Brain microvascular endothelial cell (primary cell): ENCODE data around the gene AMOTL1.

Experiments used
- DNase-seq: peaks from one replicate; pipeline ENCODE4 v3.0.0-alpha.2; 2020
- H3K27ac ChIP-seq: fragments of 250-450 bp; sonication (Bioruptor Pico); 2 replicates; pipeline ENCODE4 v1.5.1; 2020; ENCODE audit warnings: mild to moderate bottlenecking, moderate library complexity
- H3K27me3 ChIP-seq: fragments of 250-450 bp; sonication (Bioruptor Pico); replicated peaks from 2 replicates; pipeline ENCODE4 v1.5.1; 2020; ENCODE audit warnings: mild to moderate bottlenecking
- H3K36me3 ChIP-seq: fragments of 250-450 bp; sonication (Bioruptor Pico); replicated peaks from 2 replicates; pipeline ENCODE4 v1.5.1; 2020; ENCODE audit warnings: mild to moderate bottlenecking
- H3K4me3 ChIP-seq: 2 replicates; pipeline ENCODE4 v1.5.1; 2011; ENCODE audit warnings: low read depth, mild to moderate bottlenecking, control low read depth, low read length, moderate library complexity
- CTCF ChIP-seq: IDR thresholded peaks from 2 replicates; pipeline ENCODE4 v1.5.1; 2011; ENCODE audit warnings: low read depth, mild to moderate bottlenecking, moderate library complexity, low read length, control low read depth, inconsistent platforms; ENCODE audit errors: missing control alignments
- in situ Hi-C: cut with HindIII; loops from 2 replicates; pipeline ENCODE4 v1.10.0; 2017; ENCODE audit warnings: low sequenced_read_pairs, low pct_ligation_motif_present

AMOTL1 gene

GRCh38 chr11:94739331-94739730 is 28.8 kb upstream of the AMOTL1 start:
- no peak overlapping the region for H3K4me3 ChIP-seq
- H3K27me3 ChIP-seq = no peaks in the 10 kb centered on the region
- in situ Hi-C loops = no loop called here
- H3K27ac ChIP-seq = no peak overlapping the region
- no peak for TF ChIP-seq CTCF
- H3K36me3 ChIP-seq = no peaks in the 10 kb centered on the region
- no peak for DNase-seq

GRCh38 chr11:94740083-94741021 is 27.8 kb upstream of the AMOTL1 start:
- TF ChIP-seq CTCF = no peak
- peak overlapping the region; percentile 60 for H3K4me3 ChIP-seq
- no peak overlapping the region for H3K27ac ChIP-seq
- no peaks in the 10 kb centered on the region for H3K36me3 ChIP-seq
- no peaks in the 10 kb centered on the region for H3K27me3 ChIP-seq
- no peak for DNase-seq
- in situ Hi-C loops = no loop called here

- in situ Hi-C loops = no loop called here
- TF ChIP-seq CTCF = peak; percentile 71
- peak overlapping the region; percentile 60 for H3K4me3 ChIP-seq
- DNase-seq = peak; percentile 44
- H3K27me3 ChIP-seq = no peaks in the 10 kb centered on the region
- no peaks in the 10 kb centered on the region for H3K36me3 ChIP-seq
- no peak overlapping the region for H3K27ac ChIP-seq
Measured at GRCh38 chr11:94741022-94741679, 27.0 kb upstream of the AMOTL1 start.

- TF ChIP-seq CTCF = no peak
- H3K27ac ChIP-seq = no peak overlapping the region
- H3K27me3 ChIP-seq = no peaks in the 10 kb centered on the region
- DNase-seq = no peak
- H3K36me3 ChIP-seq = no peaks in the 10 kb centered on the region
- in situ Hi-C loops = no loop called here
- no peak overlapping the region for H3K4me3 ChIP-seq
Measured at GRCh38 chr11:94742665-94743064, 25.5 kb upstream of the AMOTL1 start.

GRCh38 chr11:94746721-94747120 is 21.4 kb upstream of the AMOTL1 start:
- Histone ChIP-seq H3K4me3 (no peak overlapping the region), H3K27me3 (no peaks in the 10 kb centered on the region), H3K27ac (no peak overlapping the region), H3K36me3 (no peaks in the 10 kb centered on the region)
- no peak for TF ChIP-seq CTCF
- in situ Hi-C loops = no loop called here
- no peak for DNase-seq
